Measurements from ENCODE around the gene INPP5K. TPM values are rescaled to one million over a fixed set of nuclear protein-coding genes. Genes with fewer than 3 reads are reported as not detected.

Gene INPP5K
- polyA plus RNA-seq, 1 donor from 2014 or later, result 35.8 TPM

GRCh38 chr17:1521086-1521640, 4.8 kb upstream of the INPP5K start:
- no peaks in the 10 kb centered on the region for H3K9me2 ChIP-seq (ENCODE audit: insufficient read depth, low read length)
- H3K27me3 ChIP-seq (ENCODE audit: insufficient read depth, low read depth, low read length), result no peaks in the 10 kb centered on the region
- H4K20me1 ChIP-seq (ENCODE audit: insufficient read depth), result no peaks in the 10 kb centered on the region
- no peak overlapping the region for H3K4me2 ChIP-seq (ENCODE audit: low read length)
- H2AFZ ChIP-seq (ENCODE audit: low read depth, low read length), result no peak overlapping the region
- H3K36me3 ChIP-seq (ENCODE audit: insufficient read depth, low read length), result no peaks in the 10 kb centered on the region
- H3K9me3 ChIP-seq (ENCODE audit: low read length), result no peaks in the 10 kb centered on the region
- TF ChIP-seq RAD21 (conservative IDR thresholded peaks at IDR 0.05) (no peak), MXI1 (conservative IDR thresholded peaks at IDR 0.05; ENCODE audit: poor library complexity, severe bottlenecking) (no peak), CTCF (IDR thresholded peaks at IDR 0.05; ENCODE audit: poor library complexity, severe bottlenecking) (no peak), EZH2 (IDR thresholded peaks at IDR 0.05; ENCODE audit: borderline replicate concordance, insufficient read depth, low read length, poor library complexity, severe bottlenecking) (no peak), POLR2AphosphoS5 (IDR thresholded peaks at IDR 0.05) (no peak), EP300 (conservative IDR thresholded peaks at IDR 0.05; ENCODE audit: poor library complexity, severe bottlenecking) (no peak), REST (IDR thresholded peaks at IDR 0.05; ENCODE audit: borderline replicate concordance) (no peak), TAF1 (IDR thresholded peaks at IDR 0.05; ENCODE audit: low read depth) (no peak), SMC3 (conservative IDR thresholded peaks at IDR 0.05; ENCODE audit: poor library complexity) (no peak)
- peaks cover 10% of the 10 kb centered on the region for H3K79me2 ChIP-seq (replicated peaks; ENCODE audit: insufficient read depth, low read length)
- no peak overlapping the region for H3K9ac ChIP-seq (ENCODE audit: low read length)
- no peak overlapping the region for H3K27ac ChIP-seq (ENCODE audit: low read length)
- no peak overlapping the region for H3K4me3 ChIP-seq (ENCODE audit: low read length)
- no peaks in the 10 kb centered on the region for H3F3A ChIP-seq (ENCODE audit: insufficient read depth, low read length, poor library complexity, severe bottlenecking)

- TF ChIP-seq CTCF (IDR thresholded peaks at IDR 0.05; ENCODE audit: poor library complexity, severe bottlenecking), result no peak
- no peak for TF ChIP-seq MXI1 (conservative IDR thresholded peaks at IDR 0.05; ENCODE audit: poor library complexity, severe bottlenecking)
- no peak for TF ChIP-seq EZH2 (IDR thresholded peaks at IDR 0.05; ENCODE audit: borderline replicate concordance, insufficient read depth, low read length, poor library complexity, severe bottlenecking)
- TF ChIP-seq SMC3 (conservative IDR thresholded peaks at IDR 0.05; ENCODE audit: poor library complexity), result no peak
- no peak for TF ChIP-seq TAF1 (IDR thresholded peaks at IDR 0.05; ENCODE audit: low read depth)
- no peak for TF ChIP-seq EP300 (conservative IDR thresholded peaks at IDR 0.05; ENCODE audit: poor library complexity, severe bottlenecking)
- TF ChIP-seq RAD21 (conservative IDR thresholded peaks at IDR 0.05), result no peak
- no peak for TF ChIP-seq REST (IDR thresholded peaks at IDR 0.05; ENCODE audit: borderline replicate concordance)
- no peak for TF ChIP-seq POLR2AphosphoS5 (IDR thresholded peaks at IDR 0.05)
- peaks cover 17% of the 10 kb centered on the region for H3K79me2 ChIP-seq (replicated peaks; ENCODE audit: insufficient read depth, low read length)
- H3K9me2 ChIP-seq (ENCODE audit: insufficient read depth, low read length), result no peaks in the 10 kb centered on the region
- no peaks in the 10 kb centered on the region for H3K9me3 ChIP-seq (ENCODE audit: low read length)
- no peak overlapping the region for H3K27ac ChIP-seq (ENCODE audit: low read length)
- no peak overlapping the region for H3K9ac ChIP-seq (ENCODE audit: low read length)
- H2AFZ ChIP-seq (ENCODE audit: low read depth, low read length), result no peak overlapping the region
- H3K4me3 ChIP-seq (ENCODE audit: low read length), result no peak overlapping the region
- H4K20me1 ChIP-seq (ENCODE audit: insufficient read depth), result no peaks in the 10 kb centered on the region
- H3K27me3 ChIP-seq (ENCODE audit: insufficient read depth, low read depth, low read length), result no peaks in the 10 kb centered on the region
- H3K36me3 ChIP-seq (ENCODE audit: insufficient read depth, low read length), result no peaks in the 10 kb centered on the region
- no peak overlapping the region for H3K4me2 ChIP-seq (ENCODE audit: low read length)
- no peaks in the 10 kb centered on the region for H3F3A ChIP-seq (ENCODE audit: insufficient read depth, low read length, poor library complexity, severe bottlenecking)
Measured at GRCh38 chr17:1519678-1520077, 3.3 kb upstream of the INPP5K start.

All from neural cell (in vitro differentiated cells).